Mesenchymal stem cell (in vitro differentiated cells and primary cell): ENCODE data around the gene BCL2L1.

Experiments
- DNase-seq: peaks from one replicate; pipeline ENCODE4 v3.0.0-alpha.2; 2013
- H2AFZ ChIP-seq: one replicate; pipeline ENCODE4 v1.6.1; 2013; ENCODE audit warnings: low read depth, mild to moderate bottlenecking, control low read depth, inconsistent platforms, low read length, moderate library complexity
- H2AK5ac ChIP-seq: 2 replicates; pipeline ENCODE4 v1.6.1; 2013; ENCODE audit warnings: low read length, moderate library complexity, mild to moderate bottlenecking, inconsistent platforms; ENCODE audit not compliant: severe bottlenecking
- H2BK120ac ChIP-seq: one replicate; pipeline ENCODE4 v1.6.1; 2013; ENCODE audit warnings: low read depth, mild to moderate bottlenecking, inconsistent platforms, low read length, moderate library complexity
- H2BK12ac ChIP-seq, 2 experiments: one replicate each; pipeline ENCODE4 v1.6.1; 2013; ENCODE audit warnings: inconsistent platforms in 2 of 2, low read length in 2 of 2, mild to moderate bottlenecking in 2 of 2, moderate library complexity in 2 of 2, control low read depth in 1 of 2
- H2BK15ac ChIP-seq: one replicate; pipeline ENCODE4 v1.6.1; 2013; ENCODE audit warnings: mild to moderate bottlenecking, low read depth, inconsistent platforms; ENCODE audit not compliant: poor library complexity, severe bottlenecking
- H2BK5ac ChIP-seq: 2 replicates; pipeline ENCODE4 v1.6.1; 2013; ENCODE audit warnings: low read depth, mild to moderate bottlenecking, low read length, control low read depth, inconsistent platforms; ENCODE audit not compliant: poor library complexity, severe bottlenecking
- H3K14ac ChIP-seq, 2 experiments: one replicate each; pipeline ENCODE4 v1.6.1; 2013; ENCODE audit warnings: inconsistent platforms in 2 of 2, low read length in 2 of 2, control low read depth in 1 of 2, mild to moderate bottlenecking in 1 of 2, moderate library complexity in 1 of 2
- H3K18ac ChIP-seq, 2 experiments: one replicate each; pipeline ENCODE4 v1.6.1; 2013; ENCODE audit warnings: inconsistent platforms in 2 of 2, low read length in 2 of 2, control low read depth in 1 of 2, low read depth in 1 of 2, mild to moderate bottlenecking in 1 of 2
- H3K23ac ChIP-seq, 2 experiments: one replicate each; pipeline ENCODE4 v1.6.1; 2013; ENCODE audit warnings: inconsistent platforms in 2 of 2, low read length in 2 of 2, mild to moderate bottlenecking in 2 of 2, moderate library complexity in 2 of 2, control low read depth in 1 of 2
- H3K27ac ChIP-seq: 2 replicates; pipeline ENCODE4 v1.5.1; 2013; ENCODE audit warnings: mild to moderate bottlenecking, moderate library complexity, low read length, control low read depth, inconsistent platforms; ENCODE audit not compliant: poor library complexity, severe bottlenecking
- H3K27me3 ChIP-seq, 2 experiments: 2 replicates each; pipeline versions ENCODE4 v1.6.1 to v1.7.0; 2013; ENCODE audit warnings: low read length in 2 of 2, mild to moderate bottlenecking in 2 of 2, moderate library complexity in 2 of 2, control low read depth in 1 of 2, inconsistent platforms in 1 of 2; ENCODE audit not compliant: control insufficient read depth in 1 of 2, insufficient read depth in 1 of 2
- H3K36me3 ChIP-seq, 2 experiments: 2 replicates each; pipeline versions ENCODE4 v1.6.1 to v1.7.0; 2013; ENCODE audit warnings: low read length in 2 of 2, control low read depth in 1 of 2, inconsistent platforms in 1 of 2, low read depth in 1 of 2, mild to moderate bottlenecking in 1 of 2; ENCODE audit not compliant: insufficient read depth in 2 of 2, control insufficient read depth in 1 of 2
- H3K4ac ChIP-seq, 2 experiments: one replicate each; pipeline ENCODE4 v1.6.1; 2013; ENCODE audit warnings: inconsistent platforms in 2 of 2, low read length in 2 of 2, mild to moderate bottlenecking in 2 of 2, moderate library complexity in 2 of 2, control low read depth in 1 of 2, low read depth in 1 of 2
- H3K4me1 ChIP-seq: 2 replicates; pipeline ENCODE4 v1.6.1; 2013; ENCODE audit warnings: low read depth, low read length, control low read depth; ENCODE audit not compliant: control insufficient read depth, insufficient read depth
- H3K4me2 ChIP-seq: 2 replicates; pipeline ENCODE4 v1.6.1; 2013; ENCODE audit warnings: low read length, mild to moderate bottlenecking, inconsistent platforms; ENCODE audit not compliant: poor library complexity, severe bottlenecking
- H3K4me3 ChIP-seq, 2 experiments: 2 replicates each; pipeline versions ENCODE4 v1.5.1 to v1.7.0; 2013; ENCODE audit warnings: low read length in 2 of 2, mild to moderate bottlenecking in 2 of 2, control low read depth in 1 of 2, low read depth in 1 of 2; ENCODE audit not compliant: insufficient read depth in 1 of 2
- H3K79me1 ChIP-seq: replicated peaks from 2 replicates; pipeline ENCODE4 v1.6.1; 2013; ENCODE audit warnings: mild to moderate bottlenecking, control low read depth, low read length, inconsistent platforms; ENCODE audit not compliant: poor library complexity, severe bottlenecking
- H3K9ac ChIP-seq: 2 replicates; pipeline ENCODE4 v1.7.0; 2013; ENCODE audit warnings: mild to moderate bottlenecking, low read length, moderate library complexity
- H3K9me3 ChIP-seq: 2 replicates; pipeline ENCODE4 v1.7.0; 2013; ENCODE audit warnings: mild to moderate bottlenecking, low read length; ENCODE audit not compliant: control insufficient read depth
- H4K8ac ChIP-seq: one replicate; pipeline ENCODE4 v1.6.1; 2013; ENCODE audit warnings: inconsistent platforms, mild to moderate bottlenecking, low read length, moderate library complexity
- H4K91ac ChIP-seq: one replicate; pipeline ENCODE4 v1.6.1; 2013; ENCODE audit warnings: mild to moderate bottlenecking, low read length, inconsistent platforms
- WGBS: methylation state at CpG from one replicate; pipeline ENCODE4 v1.1.7; 2013; ENCODE audit warnings: mixed read lengths; 5-methylcytosine and 5-hydroxymethylcytosine counted together

BCL2L1 gene

DNA sequence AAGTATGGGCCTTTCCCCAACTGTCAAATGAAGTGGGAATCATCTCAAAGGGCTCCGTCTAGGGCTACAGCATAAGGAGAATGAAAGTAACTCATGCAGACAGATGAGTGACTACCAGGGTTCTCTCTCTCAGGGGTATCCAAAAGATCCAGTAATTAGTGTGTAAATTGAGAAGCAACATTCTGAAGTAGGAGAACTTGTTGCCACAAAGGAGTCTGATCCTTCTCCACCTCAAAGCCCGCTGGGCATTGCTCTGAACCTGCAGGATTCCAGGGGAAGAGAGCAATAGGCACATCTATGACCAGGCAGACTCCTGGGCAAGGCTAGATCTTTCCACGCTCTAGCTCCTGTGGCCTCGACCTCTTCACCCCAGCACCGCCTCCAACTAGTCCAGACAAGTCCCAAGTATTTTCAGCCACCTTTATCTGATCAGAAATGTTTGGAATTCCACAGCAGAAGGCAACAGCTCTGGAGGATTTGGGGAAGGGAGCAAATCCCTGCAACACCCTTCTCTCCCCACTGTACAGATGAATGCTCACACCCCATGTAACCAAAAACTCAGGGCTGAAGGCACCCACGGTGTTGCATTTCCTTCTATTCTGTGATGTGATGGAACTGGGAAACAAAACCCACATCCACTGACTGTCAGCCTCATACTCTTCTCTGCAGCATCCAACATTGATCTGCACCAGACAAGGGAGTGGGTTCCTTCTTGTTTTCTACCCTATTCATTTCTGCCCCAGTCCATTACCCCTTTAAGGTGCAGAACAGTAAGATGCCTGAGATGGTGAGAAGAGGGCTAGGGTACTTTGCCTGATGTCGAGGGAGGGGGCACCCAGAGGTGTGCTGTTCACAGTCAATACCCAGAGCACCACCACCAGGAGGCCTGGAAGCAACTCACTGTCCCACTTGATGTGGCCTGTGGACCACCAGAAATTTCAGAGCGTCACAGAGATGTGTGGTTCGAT, 44.0 kb downstream of the BCL2L1 start:
- Histone ChIP-seq H3K79me1 (no peaks in the 10 kb centered on the region), H4K91ac (peak overlapping the region; percentile 81), H2BK15ac (no peak overlapping the region), H3K9ac (peak overlapping the region; percentile 34), H3K27ac (peak overlapping the region; percentile 70), H3K4me1 (peaks cover 51% of the 10 kb centered on the region), H3K4me3 (no peak overlapping the region), H3K4me2 (no peak overlapping the region), H2BK12ac (peak overlapping the region; percentile 73 to 88), H2AK5ac (peak overlapping the region; percentile 83), H3K4ac (peak overlapping the region; percentile 44 to 86), H2AFZ (no peak overlapping the region), H2BK120ac (peak overlapping the region; percentile 65), H3K18ac (peak overlapping the region; percentile 49 to 86), H3K23ac (peak overlapping the region in 1 of 2 experiments; percentile 17), H3K36me3 (peaks cover 67 to 85% of the 10 kb centered on the region in 2 experiments), H3K9me3 (no peaks in the 10 kb centered on the region), H4K8ac (peak overlapping the region; percentile 45), H3K27me3 (no peaks in the 10 kb centered on the region), H3K14ac (no peak overlapping the region), H2BK5ac (peak overlapping the region; percentile 19)
- 62% methylated on average over 9 of the region's 9 CpGs for WGBS
- DNase-seq = peak; percentile 45

- no peak overlapping the region for H3K9ac ChIP-seq
- peaks cover 48% of the 10 kb centered on the region for H3K4me1 ChIP-seq
- H3K23ac ChIP-seq = no peak overlapping the region
- peak overlapping the region; percentile 70 for H3K27ac ChIP-seq
- H3K14ac ChIP-seq = peak overlapping the region in 1 of 2 experiments; percentile 86
- H3K18ac ChIP-seq = peak overlapping the region; percentile 49 to 93
- peak overlapping the region; percentile 8 for H2BK120ac ChIP-seq
- peak overlapping the region; percentile 25 for H4K8ac ChIP-seq
- H3K79me1 ChIP-seq = no peaks in the 10 kb centered on the region
- peak overlapping the region; percentile 73 to 88 for H2BK12ac ChIP-seq
- H3K4me3 ChIP-seq = no peak overlapping the region
- H2AK5ac ChIP-seq = peak overlapping the region; percentile 80
- H3K9me3 ChIP-seq = no peaks in the 10 kb centered on the region
- H3K4ac ChIP-seq = peak overlapping the region; percentile 38 to 59
- peak overlapping the region; percentile 19 for H2BK5ac ChIP-seq
- 94% methylated on average over 2 of the region's 2 CpGs for WGBS
- H2BK15ac ChIP-seq = no peak overlapping the region
- H3K36me3 ChIP-seq = peaks cover 64 to 83% of the 10 kb centered on the region in 2 experiments
- no peak for DNase-seq
- no peak overlapping the region for H2AFZ ChIP-seq
- H3K27me3 ChIP-seq = no peaks in the 10 kb centered on the region
- H4K91ac ChIP-seq = peak overlapping the region; percentile 53
- no peak overlapping the region for H3K4me2 ChIP-seq
Observed at GRCh38 chr20:31677553-31678260, 45.0 kb downstream of the BCL2L1 start.

GRCh38 chr20:31676609-31676989, 46.1 kb downstream of the BCL2L1 start:
- H3K14ac ChIP-seq = peak overlapping the region in 1 of 2 experiments; percentile 45
- H2BK120ac ChIP-seq = peak overlapping the region; percentile 66
- no peak overlapping the region for H3K4me2 ChIP-seq
- H2BK5ac ChIP-seq = no peak overlapping the region
- peak overlapping the region; percentile 20 to 83 for H2BK12ac ChIP-seq
- H3K4me3 ChIP-seq = peak overlapping the region in 1 of 2 experiments; percentile 17
- H3K9me3 ChIP-seq = no peaks in the 10 kb centered on the region
- H3K4ac ChIP-seq = peak overlapping the region in 1 of 2 experiments; percentile 94
- H3K27me3 ChIP-seq = no peaks in the 10 kb centered on the region
- peak overlapping the region; percentile 63 to 91 for H3K18ac ChIP-seq
- H4K91ac ChIP-seq = peak overlapping the region; percentile 43
- DNase-seq = no peak
- H2AK5ac ChIP-seq = peak overlapping the region; percentile 65
- H3K9ac ChIP-seq = peak overlapping the region; percentile 69
- H3K23ac ChIP-seq = peak overlapping the region in 1 of 2 experiments; percentile 46
- peak overlapping the region; percentile 35 for H3K27ac ChIP-seq
- H2AFZ ChIP-seq = no peak overlapping the region
- peaks cover 64 to 80% of the 10 kb centered on the region in 2 experiments for H3K36me3 ChIP-seq
- H3K4me1 ChIP-seq = peaks cover 49% of the 10 kb centered on the region
- H3K79me1 ChIP-seq = no peaks in the 10 kb centered on the region
- WGBS = 85% methylated on average over 6 of the region's 7 CpGs
- peak overlapping the region; percentile 45 for H4K8ac ChIP-seq
- H2BK15ac ChIP-seq = peak overlapping the region; percentile 13
